ENCODE data around the gene C1orf105.

The C1orf105 gene

DNA sequence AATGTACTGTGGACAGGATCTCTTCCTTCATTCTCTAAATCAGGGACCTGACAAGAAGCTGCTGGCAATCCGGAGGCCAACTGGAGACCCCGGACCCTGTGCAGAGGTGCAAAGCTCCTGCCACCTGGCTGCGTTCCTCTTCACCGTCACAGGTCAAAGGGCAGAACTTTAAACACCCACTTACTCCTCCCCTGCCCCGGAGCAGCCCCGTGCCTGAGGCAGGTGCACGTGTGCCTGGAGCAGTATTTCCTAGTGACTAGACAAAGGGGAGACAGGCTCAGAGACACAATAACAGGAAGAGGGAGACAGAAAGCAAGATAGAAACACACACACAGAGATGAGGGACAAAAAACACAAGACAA is 30.0 kb downstream of the C1orf105 start:
- H4K91ac ChIP-seq (ENCODE audit: low read length), result peak overlapping the region; percentile 6
- H3K36me3 ChIP-seq (ENCODE audit: control insufficient read depth in 1 of 2, insufficient read depth in 2 of 2, low read depth in 1 of 2, low read length in 2 of 2), result no peaks in the 10 kb centered on the region
- H2BK120ac ChIP-seq (ENCODE audit: low read depth, low read length), result peak overlapping the region; percentile 39
- H2BK5ac ChIP-seq (ENCODE audit: low read depth, low read length, poor library complexity, severe bottlenecking), result no peak overlapping the region
- DNase-seq, result no peak
- H3K4me3 ChIP-seq (ENCODE audit: insufficient read depth in 1 of 2, low read depth in 1 of 2, low read length in 2 of 2), result no peak overlapping the region
- no peak overlapping the region for H3K23ac ChIP-seq (ENCODE audit: low read length in 2 of 2)
- no peak overlapping the region for H4K8ac ChIP-seq (ENCODE audit: low read length)
- H3K14ac ChIP-seq (ENCODE audit: low read length in 2 of 2), result no peak overlapping the region
- H2BK12ac ChIP-seq (ENCODE audit: low read length in 2 of 2), result peak overlapping the region in 1 of 2 experiments; percentile 29
- no peak overlapping the region for H3K18ac ChIP-seq (ENCODE audit: low read depth in 1 of 2, low read length in 2 of 2)
- peaks cover 0 to 8% of the 10 kb centered on the region in 2 experiments for H3K27me3 ChIP-seq (ENCODE audit: control insufficient read depth in 1 of 2, insufficient read depth in 1 of 2, low read length in 2 of 2)
- H3K9me3 ChIP-seq (ENCODE audit: control insufficient read depth, low read length), result no peaks in the 10 kb centered on the region
- no peak overlapping the region for H3K4ac ChIP-seq (ENCODE audit: low read depth in 1 of 2, low read length in 2 of 2)
- no peak overlapping the region for H2BK15ac ChIP-seq (ENCODE audit: low read depth, poor library complexity, severe bottlenecking)
- no peak overlapping the region for H3K27ac ChIP-seq (ENCODE audit: low read length, poor library complexity, severe bottlenecking)
- no peak overlapping the region for H3K4me2 ChIP-seq (ENCODE audit: low read length, poor library complexity, severe bottlenecking)
- H2AFZ ChIP-seq (ENCODE audit: low read depth, low read length), result no peak overlapping the region
- H3K4me1 ChIP-seq (ENCODE audit: control insufficient read depth, insufficient read depth, low read depth, low read length), result peaks cover 17% of the 10 kb centered on the region
- 84% methylated on average over 6 of the region's 7 CpGs for WGBS
- H3K79me1 ChIP-seq (replicated peaks; ENCODE audit: low read length, poor library complexity, severe bottlenecking), result no peaks in the 10 kb centered on the region
- H2AK5ac ChIP-seq (ENCODE audit: low read length, severe bottlenecking), result no peak overlapping the region
- H3K9ac ChIP-seq (ENCODE audit: low read length), result peak overlapping the region; percentile 44

DNA sequence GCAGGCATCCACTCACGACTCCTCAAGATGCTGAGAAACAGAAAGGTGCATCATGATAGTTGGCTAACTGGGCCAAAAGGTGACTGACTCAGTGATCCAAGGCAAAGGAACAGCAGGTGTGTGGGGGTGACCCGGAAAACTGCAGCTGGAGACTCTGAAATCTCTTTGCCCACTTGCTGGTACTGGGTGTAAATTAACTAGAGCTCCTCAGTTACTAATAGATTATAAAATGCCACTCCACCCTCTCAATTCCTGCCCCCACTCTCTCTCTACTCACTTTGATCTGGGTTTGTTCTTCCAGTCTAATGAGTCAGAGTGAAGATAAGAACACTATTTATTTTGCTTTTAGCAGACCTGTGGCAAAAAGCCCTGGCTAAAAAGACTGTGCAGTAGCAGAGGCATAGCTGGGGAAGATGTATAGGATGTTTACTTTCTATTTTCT is 30.5 kb downstream of the C1orf105 start:
- Histone ChIP-seq H3K4me1 (ENCODE audit: control insufficient read depth, insufficient read depth, low read depth, low read length) (peaks cover 17% of the 10 kb centered on the region), H2BK12ac (ENCODE audit: low read length in 2 of 2) (no peak overlapping the region), H3K4me2 (ENCODE audit: low read length, poor library complexity, severe bottlenecking) (no peak overlapping the region), H3K9me3 (ENCODE audit: control insufficient read depth, low read length) (no peaks in the 10 kb centered on the region), H2AFZ (ENCODE audit: low read depth, low read length) (no peak overlapping the region), H3K4ac (ENCODE audit: low read depth in 1 of 2, low read length in 2 of 2) (no peak overlapping the region), H2AK5ac (ENCODE audit: low read length, severe bottlenecking) (no peak overlapping the region), H3K27me3 (ENCODE audit: control insufficient read depth in 1 of 2, insufficient read depth in 1 of 2, low read length in 2 of 2) (peaks cover 0 to 8% of the 10 kb centered on the region in 2 experiments), H3K23ac (ENCODE audit: low read length in 2 of 2) (no peak overlapping the region), H4K91ac (ENCODE audit: low read length) (no peak overlapping the region), H3K27ac (ENCODE audit: low read length, poor library complexity, severe bottlenecking) (peak overlapping the region; percentile 1), H2BK15ac (ENCODE audit: low read depth, poor library complexity, severe bottlenecking) (no peak overlapping the region), H3K79me1 (replicated peaks; ENCODE audit: low read length, poor library complexity, severe bottlenecking) (no peaks in the 10 kb centered on the region), H2BK120ac (ENCODE audit: low read depth, low read length) (no peak overlapping the region), H3K18ac (ENCODE audit: low read depth in 1 of 2, low read length in 2 of 2) (no peak overlapping the region), H3K14ac (ENCODE audit: low read length in 2 of 2) (no peak overlapping the region), H3K36me3 (ENCODE audit: control insufficient read depth in 1 of 2, insufficient read depth in 2 of 2, low read depth in 1 of 2, low read length in 2 of 2) (no peaks in the 10 kb centered on the region), H3K9ac (ENCODE audit: low read length) (no peak overlapping the region), H2BK5ac (ENCODE audit: low read depth, low read length, poor library complexity, severe bottlenecking) (no peak overlapping the region), H4K8ac (ENCODE audit: low read length) (no peak overlapping the region), H3K4me3 (ENCODE audit: insufficient read depth in 1 of 2, low read depth in 1 of 2, low read length in 2 of 2) (no peak overlapping the region)
- WGBS, result 84% methylated on average over 2 of the region's 2 CpGs
- peak; percentile 41 for DNase-seq

DNA sequence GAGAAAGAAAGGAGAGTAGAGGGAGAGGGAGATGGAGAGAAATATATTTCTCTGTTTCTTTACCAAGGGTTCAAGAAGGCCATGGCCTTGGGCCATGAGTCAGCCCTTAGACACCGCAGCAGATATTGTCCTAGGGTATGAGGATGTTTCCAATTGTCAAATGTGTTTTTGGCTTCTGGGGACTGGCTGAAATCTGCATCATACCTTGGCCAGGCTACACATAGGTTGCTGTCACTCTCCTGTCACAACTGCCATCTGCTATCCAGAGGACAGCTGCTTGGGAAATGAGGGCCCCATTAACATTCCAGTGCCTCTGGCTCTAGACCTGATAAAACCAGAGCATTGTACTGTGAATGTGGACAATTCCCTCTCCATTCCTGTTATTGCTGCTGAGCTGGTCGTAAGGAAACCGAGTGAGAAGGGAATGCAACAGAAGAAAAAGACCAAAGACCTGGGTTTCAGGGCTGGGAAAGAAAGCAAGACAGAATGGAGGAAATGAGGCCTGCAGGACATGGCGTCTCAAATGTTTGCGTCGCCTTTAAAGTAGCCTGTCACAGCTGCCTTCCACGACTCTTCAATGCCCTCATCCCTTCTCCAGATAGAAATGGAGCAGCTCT is 32.2 kb downstream of the C1orf105 start:
- H3K27ac ChIP-seq (ENCODE audit: low read length, poor library complexity, severe bottlenecking), result no peak overlapping the region
- H2BK12ac ChIP-seq (ENCODE audit: low read length in 2 of 2), result no peak overlapping the region
- H3K23ac ChIP-seq (ENCODE audit: low read length in 2 of 2), result no peak overlapping the region
- no peak overlapping the region for H4K8ac ChIP-seq (ENCODE audit: low read length)
- no peak overlapping the region for H2BK120ac ChIP-seq (ENCODE audit: low read depth, low read length)
- H3K18ac ChIP-seq (ENCODE audit: low read depth in 1 of 2, low read length in 2 of 2), result no peak overlapping the region
- no peak overlapping the region for H2BK5ac ChIP-seq (ENCODE audit: low read depth, low read length, poor library complexity, severe bottlenecking)
- no peak overlapping the region for H3K4me2 ChIP-seq (ENCODE audit: low read length, poor library complexity, severe bottlenecking)
- H2BK15ac ChIP-seq (ENCODE audit: low read depth, poor library complexity, severe bottlenecking), result no peak overlapping the region
- no peak for DNase-seq
- H3K9ac ChIP-seq (ENCODE audit: low read length), result no peak overlapping the region
- H3K4me3 ChIP-seq (ENCODE audit: insufficient read depth in 1 of 2, low read depth in 1 of 2, low read length in 2 of 2), result no peak overlapping the region
- H3K27me3 ChIP-seq (ENCODE audit: control insufficient read depth in 1 of 2, insufficient read depth in 1 of 2, low read length in 2 of 2), result peaks cover 0 to 8% of the 10 kb centered on the region in 2 experiments
- no peak overlapping the region for H4K91ac ChIP-seq (ENCODE audit: low read length)
- H2AK5ac ChIP-seq (ENCODE audit: low read length, severe bottlenecking), result peak overlapping the region; percentile 21
- 66% methylated on average over 7 of the region's 7 CpGs for WGBS
- no peaks in the 10 kb centered on the region for H3K79me1 ChIP-seq (replicated peaks; ENCODE audit: low read length, poor library complexity, severe bottlenecking)
- no peak overlapping the region for H3K4ac ChIP-seq (ENCODE audit: low read depth in 1 of 2, low read length in 2 of 2)
- H3K4me1 ChIP-seq (ENCODE audit: control insufficient read depth, insufficient read depth, low read depth, low read length), result peaks cover 17% of the 10 kb centered on the region
- no peak overlapping the region for H2AFZ ChIP-seq (ENCODE audit: low read depth, low read length)
- no peak overlapping the region for H3K14ac ChIP-seq (ENCODE audit: low read length in 2 of 2)
- H3K36me3 ChIP-seq (ENCODE audit: control insufficient read depth in 1 of 2, insufficient read depth in 2 of 2, low read depth in 1 of 2, low read length in 2 of 2), result no peaks in the 10 kb centered on the region
- H3K9me3 ChIP-seq (ENCODE audit: control insufficient read depth, low read length), result no peaks in the 10 kb centered on the region

DNA sequence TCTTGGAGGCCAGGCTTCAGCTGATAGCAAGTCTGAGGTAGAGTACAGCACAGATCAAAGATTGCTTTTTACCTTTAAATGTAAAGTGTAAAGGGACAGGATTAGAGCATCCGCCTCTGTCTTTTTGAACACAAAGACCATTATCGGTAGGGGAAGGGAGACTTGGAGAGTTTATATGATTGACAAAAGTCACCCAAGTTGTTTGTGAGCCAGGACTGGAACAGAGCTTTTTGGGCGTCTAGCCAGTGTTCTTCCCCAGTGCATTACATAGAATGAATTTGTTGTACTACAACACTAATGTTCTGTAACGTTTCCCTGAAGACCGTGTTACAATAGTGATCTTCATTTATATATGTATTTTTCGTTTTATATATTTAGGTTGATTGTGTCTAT is 32.7 kb downstream of the C1orf105 start:
- H3K9me3 ChIP-seq (ENCODE audit: control insufficient read depth, low read length), result no peaks in the 10 kb centered on the region
- H2BK5ac ChIP-seq (ENCODE audit: low read depth, low read length, poor library complexity, severe bottlenecking), result no peak overlapping the region
- peaks cover 17% of the 10 kb centered on the region for H3K4me1 ChIP-seq (ENCODE audit: control insufficient read depth, insufficient read depth, low read depth, low read length)
- no peak overlapping the region for H3K18ac ChIP-seq (ENCODE audit: low read depth in 1 of 2, low read length in 2 of 2)
- peaks cover 0 to 8% of the 10 kb centered on the region in 2 experiments for H3K27me3 ChIP-seq (ENCODE audit: control insufficient read depth in 1 of 2, insufficient read depth in 1 of 2, low read length in 2 of 2)
- H3K4ac ChIP-seq (ENCODE audit: low read depth in 1 of 2, low read length in 2 of 2), result no peak overlapping the region
- H3K9ac ChIP-seq (ENCODE audit: low read length), result no peak overlapping the region
- 99% methylated on average over 3 of the region's 6 CpGs for WGBS
- H3K36me3 ChIP-seq (ENCODE audit: control insufficient read depth in 1 of 2, insufficient read depth in 2 of 2, low read depth in 1 of 2, low read length in 2 of 2), result no peaks in the 10 kb centered on the region
- no peak overlapping the region for H2AK5ac ChIP-seq (ENCODE audit: low read length, severe bottlenecking)
- H4K8ac ChIP-seq (ENCODE audit: low read length), result no peak overlapping the region
- no peak overlapping the region for H3K14ac ChIP-seq (ENCODE audit: low read length in 2 of 2)
- no peak overlapping the region for H3K4me3 ChIP-seq (ENCODE audit: insufficient read depth in 1 of 2, low read depth in 1 of 2, low read length in 2 of 2)
- H2BK15ac ChIP-seq (ENCODE audit: low read depth, poor library complexity, severe bottlenecking), result no peak overlapping the region
- H3K79me1 ChIP-seq (replicated peaks; ENCODE audit: low read length, poor library complexity, severe bottlenecking), result no peaks in the 10 kb centered on the region
- DNase-seq, result no peak
- H2AFZ ChIP-seq (ENCODE audit: low read depth, low read length), result no peak overlapping the region
- H3K4me2 ChIP-seq (ENCODE audit: low read length, poor library complexity, severe bottlenecking), result no peak overlapping the region
- no peak overlapping the region for H4K91ac ChIP-seq (ENCODE audit: low read length)
- H2BK12ac ChIP-seq (ENCODE audit: low read length in 2 of 2), result no peak overlapping the region
- no peak overlapping the region for H3K23ac ChIP-seq (ENCODE audit: low read length in 2 of 2)
- no peak overlapping the region for H3K27ac ChIP-seq (ENCODE audit: low read length, poor library complexity, severe bottlenecking)
- H2BK120ac ChIP-seq (ENCODE audit: low read depth, low read length), result no peak overlapping the region

Measured in mesenchymal stem cell (in vitro differentiated cells and primary cell).